IPS-20b (cell line): Measurements from ENCODE around the gene DAB2IP.

Experiments
- H3K27ac ChIP-seq: one replicate; pipeline ENCODE4 v1.5.1; 2013; ENCODE audit warnings: low read length
- H3K27me3 ChIP-seq: 2 replicates; pipeline ENCODE4 v1.6.1; 2013; ENCODE audit warnings: mild to moderate bottlenecking, low read length, inconsistent platforms; ENCODE audit not compliant: insufficient read depth
- H3K36me3 ChIP-seq: 2 replicates; pipeline ENCODE4 v1.6.1; 2013; ENCODE audit warnings: low read depth, mild to moderate bottlenecking, inconsistent platforms, low read length, moderate library complexity; ENCODE audit not compliant: insufficient read depth
- H3K4me1 ChIP-seq: 2 replicates; pipeline ENCODE4 v1.6.1; 2013; ENCODE audit warnings: mild to moderate bottlenecking, control low read depth, inconsistent platforms, low read length, moderate library complexity; ENCODE audit not compliant: insufficient read depth
- H3K4me3 ChIP-seq: 2 replicates; pipeline ENCODE4 v1.5.1; 2013; ENCODE audit warnings: mild to moderate bottlenecking, low read length, inconsistent platforms
- H3K9ac ChIP-seq: 2 replicates; pipeline ENCODE4 v1.6.1; 2013; ENCODE audit warnings: low read depth, mild to moderate bottlenecking, inconsistent platforms, low read length, moderate library complexity
- H3K9me3 ChIP-seq: 2 replicates; pipeline ENCODE4 v1.6.1; 2013; ENCODE audit warnings: mild to moderate bottlenecking, low read depth, low read length, inconsistent platforms; ENCODE audit not compliant: insufficient read depth

Gene DAB2IP

GRCh38 chr9:121648172-121648571, 3.3 kb upstream of the DAB2IP start:
- Histone ChIP-seq H3K4me1 (peaks cover 11% of the 10 kb centered on the region), H3K4me3 (no peak overlapping the region), H3K9me3 (no peaks in the 10 kb centered on the region), H3K27me3 (peaks cover 22% of the 10 kb centered on the region), H3K9ac (no peak overlapping the region), H3K36me3 (no peaks in the 10 kb centered on the region), H3K27ac (no peak overlapping the region)

DNA sequence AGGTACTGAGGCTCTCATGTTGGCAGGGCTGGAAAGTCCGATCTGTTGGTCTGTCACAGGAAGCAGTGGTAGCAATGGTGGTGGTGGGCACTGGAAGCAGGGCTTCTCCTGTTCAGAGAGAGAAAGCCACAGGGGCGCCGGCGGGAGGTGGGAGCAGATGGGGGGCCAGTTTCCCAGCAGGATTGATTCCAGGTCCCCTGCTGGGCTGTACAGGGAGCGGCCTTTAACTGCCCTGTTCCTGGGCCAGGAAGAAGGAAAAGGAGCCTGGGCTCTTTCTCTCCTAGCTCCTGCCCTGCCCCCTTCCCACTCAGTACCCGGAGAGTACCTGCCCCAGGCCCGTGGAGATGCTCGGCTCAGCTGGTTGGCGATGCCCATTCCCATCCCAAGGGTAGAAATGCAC, 2.6 kb upstream of the DAB2IP start:
- Histone ChIP-seq H3K4me3 (no peak overlapping the region), H3K27ac (no peak overlapping the region), H3K4me1 (peaks cover 11% of the 10 kb centered on the region), H3K9me3 (no peaks in the 10 kb centered on the region), H3K27me3 (peaks cover 24% of the 10 kb centered on the region), H3K36me3 (no peaks in the 10 kb centered on the region), H3K9ac (no peak overlapping the region)

- Histone ChIP-seq H3K36me3 (no peaks in the 10 kb centered on the region), H3K9ac (peak overlapping the region; percentile 25; the same call in 1 of the 2 replicates), H3K27ac (no peak overlapping the region), H3K9me3 (no peaks in the 10 kb centered on the region), H3K4me3 (peak overlapping the region; percentile 83), H3K4me1 (peaks cover 13% of the 10 kb centered on the region), H3K27me3 (peaks cover 24% of the 10 kb centered on the region)
These were observed 1.8 kb upstream of the DAB2IP start for GRCh38 chr9:121649476-121650216.

- H3K9me3 ChIP-seq: no peaks in the 10 kb centered on the region
- H3K27ac ChIP-seq: no peak overlapping the region
- H3K4me1 ChIP-seq: peaks cover 14% of the 10 kb centered on the region
- peaks cover 24% of the 10 kb centered on the region for H3K27me3 ChIP-seq
- peak overlapping the region; percentile 83 for H3K4me3 ChIP-seq
- peak overlapping the region; percentile 25; the same call in 1 of the 2 replicates for H3K9ac ChIP-seq
- no peaks in the 10 kb centered on the region for H3K36me3 ChIP-seq
These were observed 1.0 kb upstream of the DAB2IP start for GRCh38 chr9:121650217-121651007.

DNA sequence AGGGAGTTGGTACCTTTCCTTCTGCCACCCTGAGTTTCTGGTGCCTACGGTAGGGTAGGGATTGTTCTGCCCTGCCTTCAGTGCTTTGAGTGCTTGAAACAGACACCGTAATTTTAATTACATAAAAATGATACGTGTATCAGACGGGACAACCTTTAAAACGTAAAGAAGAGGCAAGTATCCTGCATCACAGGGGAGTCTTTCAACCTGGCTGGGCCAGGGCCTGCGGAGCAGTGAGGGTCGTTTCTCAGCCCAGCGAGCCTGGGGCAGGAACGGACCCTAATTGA, 483 bp upstream of the DAB2IP start:
- Histone ChIP-seq H3K27ac (no peak overlapping the region), H3K4me1 (peaks cover 14% of the 10 kb centered on the region), H3K4me3 (peak overlapping the region; percentile 83), H3K9ac (no peak overlapping the region), H3K36me3 (no peaks in the 10 kb centered on the region), H3K27me3 (peaks cover 24% of the 10 kb centered on the region), H3K9me3 (no peaks in the 10 kb centered on the region)

DNA sequence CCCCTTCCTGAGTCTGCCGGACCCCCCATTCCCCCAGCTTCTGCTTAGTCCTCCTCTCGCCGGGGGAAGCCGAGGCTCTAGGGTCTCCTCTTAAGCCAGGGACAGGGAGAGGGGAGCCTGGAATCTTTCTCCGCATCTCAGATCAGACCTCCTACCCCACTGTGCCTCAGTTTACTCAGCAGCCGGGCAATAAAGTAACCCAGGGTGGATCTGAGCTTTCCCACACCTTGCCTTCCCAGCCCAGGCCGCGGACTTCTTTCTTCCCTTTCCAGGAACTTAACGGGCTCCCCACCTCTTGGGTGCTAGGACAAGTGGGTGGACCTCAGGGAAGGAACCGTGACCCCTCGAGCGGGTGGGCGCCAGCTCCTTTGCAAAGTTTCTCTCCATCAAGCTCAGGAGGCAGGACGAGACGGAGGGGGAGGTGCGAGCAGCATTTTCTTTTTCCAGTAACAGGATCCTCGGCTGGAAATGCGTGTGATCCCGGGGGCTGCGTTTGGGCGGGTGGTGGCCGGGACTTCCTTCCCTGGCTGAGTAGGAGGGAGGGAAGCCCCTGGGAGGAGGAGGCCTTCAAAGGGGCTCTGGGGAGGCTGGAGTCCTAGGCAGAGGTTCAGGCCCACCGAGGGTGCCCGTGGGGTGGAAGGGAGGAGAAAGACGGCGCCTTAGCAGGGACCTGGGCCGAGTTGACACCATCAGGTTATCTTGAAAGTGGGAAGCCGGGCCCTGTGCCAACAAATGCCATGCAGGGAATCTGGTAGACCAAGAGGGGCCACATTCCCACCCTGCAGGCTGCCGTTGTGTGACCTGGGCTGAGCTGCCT, 795 bp downstream of the DAB2IP start:
- peak overlapping the region; percentile 83 for H3K4me3 ChIP-seq
- no peak overlapping the region for H3K27ac ChIP-seq
- H3K4me1 ChIP-seq: peaks cover 14% of the 10 kb centered on the region
- H3K9me3 ChIP-seq: no peaks in the 10 kb centered on the region
- peaks cover 24% of the 10 kb centered on the region for H3K27me3 ChIP-seq
- peak overlapping the region; percentile 76; the same call in 1 of the 2 replicates for H3K9ac ChIP-seq
- no peaks in the 10 kb centered on the region for H3K36me3 ChIP-seq

GRCh38 chr9:121652838-121653231, 1.4 kb downstream of the DAB2IP start:
- H3K36me3 ChIP-seq: no peaks in the 10 kb centered on the region
- peak overlapping the region; percentile 76; the same call in 1 of the 2 replicates for H3K9ac ChIP-seq
- H3K27me3 ChIP-seq: peaks cover 24% of the 10 kb centered on the region
- peaks cover 14% of the 10 kb centered on the region for H3K4me1 ChIP-seq
- H3K4me3 ChIP-seq: peak overlapping the region; percentile 83
- no peak overlapping the region for H3K27ac ChIP-seq
- H3K9me3 ChIP-seq: no peaks in the 10 kb centered on the region

GRCh38 chr9:121654499-121655140, 3.2 kb downstream of the DAB2IP start:
- Histone ChIP-seq H3K9me3 (no peaks in the 10 kb centered on the region), H3K4me1 (peaks cover 7% of the 10 kb centered on the region), H3K9ac (no peak overlapping the region), H3K27ac (no peak overlapping the region), H3K36me3 (no peaks in the 10 kb centered on the region), H3K27me3 (peaks cover 24% of the 10 kb centered on the region), H3K4me3 (no peak overlapping the region)

- no peaks in the 10 kb centered on the region for H3K36me3 ChIP-seq
- no peak overlapping the region for H3K27ac ChIP-seq
- H3K27me3 ChIP-seq: peaks cover 24% of the 10 kb centered on the region
- no peak overlapping the region for H3K9ac ChIP-seq
- H3K4me3 ChIP-seq: no peak overlapping the region
- peaks cover 3% of the 10 kb centered on the region; the same call in 1 of the 2 replicates for H3K4me1 ChIP-seq
- no peaks in the 10 kb centered on the region for H3K9me3 ChIP-seq
These were observed 3.9 kb downstream of the DAB2IP start for GRCh38 chr9:121655231-121655755.

GRCh38 chr9:121656941-121657470, 5.6 kb downstream of the DAB2IP start:
- H3K4me3 ChIP-seq: no peak overlapping the region
- no peak overlapping the region for H3K9ac ChIP-seq

GRCh38 chr9:121658166-121658565, 6.7 kb downstream of the DAB2IP start:
- Histone ChIP-seq H3K27ac (no peak overlapping the region), H3K27me3 (peaks cover 2% of the 10 kb centered on the region), H3K4me1 (peaks cover 7% of the 10 kb centered on the region; the same call in 1 of the 2 replicates), H3K36me3 (no peaks in the 10 kb centered on the region), H3K9ac (no peak overlapping the region), H3K9me3 (no peaks in the 10 kb centered on the region), H3K4me3 (no peak overlapping the region)

More at GRCh38 chr9:121656941-121657470, 5.6 kb downstream of the DAB2IP start:
- H3K27ac ChIP-seq: no peak overlapping the region
- H3K36me3 ChIP-seq: no peaks in the 10 kb centered on the region
- H3K9me3 ChIP-seq: no peaks in the 10 kb centered on the region
- peaks cover 3% of the 10 kb centered on the region; the same call in 1 of the 2 replicates for H3K4me1 ChIP-seq
- H3K27me3 ChIP-seq: peaks cover 14% of the 10 kb centered on the region
